Measurements from ENCODE around the gene CIAO2A. TPM values are rescaled to one million over a fixed set of nuclear protein-coding genes. Genes with fewer than 3 reads are reported as not detected.

CIAO2A gene
- total and polyA plus RNA-seq, 4 donors: 124 to 404 (median 159) TPM

DNA sequence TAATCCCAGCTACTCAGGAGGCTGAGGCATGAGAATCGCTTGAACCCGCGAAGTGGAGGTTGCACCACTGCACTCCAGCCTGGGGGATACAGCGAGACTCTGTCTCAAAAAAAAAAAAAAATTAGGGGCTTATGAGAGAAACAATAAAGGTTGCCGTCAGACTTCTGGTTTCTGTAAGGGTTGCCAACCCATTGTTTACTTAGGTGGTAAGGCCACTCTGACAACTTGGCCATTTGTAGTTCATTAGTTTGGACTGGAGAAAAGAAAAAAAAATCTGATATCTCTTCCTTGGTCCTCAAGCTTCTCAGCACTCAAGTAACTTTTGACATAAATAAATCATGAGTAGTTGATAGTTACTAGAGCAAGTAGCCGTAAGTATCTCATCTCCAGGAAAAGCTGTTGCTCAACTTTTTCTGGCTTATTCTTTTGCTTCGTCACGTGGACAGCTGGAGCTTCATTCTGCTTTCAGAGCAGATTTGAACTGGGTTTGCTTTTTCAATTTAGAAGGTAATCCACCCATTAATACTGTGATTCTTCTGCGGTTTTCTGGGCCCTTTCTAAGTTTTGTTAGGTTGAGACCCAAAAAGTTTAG, 11.6 kb upstream of the CIAO2A start:
- WGBS: 41% methylated on average over 9 of the region's 9 CpGs
- peak overlapping the region in 1 of 2 donors; percentile 58 for H3K9ac ChIP-seq (ENCODE audit: low read depth in 1 of 2, low read length in 2 of 2)
- no peaks in the 10 kb centered on the region for H3K9me3 ChIP-seq (ENCODE audit: control insufficient read depth in 4 of 4, low read length in 3 of 4)
- peaks cover 19 to 57% (median 52%) of the 10 kb centered on the region in 4 donors for H3K4me1 ChIP-seq (ENCODE audit: control insufficient read depth in 4 of 4, insufficient read depth in 4 of 4, low read length in 3 of 4)
- TF ChIP-seq MAX (IDR thresholded peaks at IDR 0.05) (peak; percentile 44), FOXA2 (IDR thresholded peaks at IDR 0.05) (peak; percentile 75), RAD21 (IDR thresholded peaks at IDR 0.05) (peak in 1 of 2 donors; percentile 4), JUND (IDR thresholded peaks at IDR 0.05) (no peak), HNF4A (conservative IDR thresholded peaks at IDR 0.05) (peak; percentile 22 to 35), YY1 (IDR thresholded peaks at IDR 0.05) (peak; percentile 41), FOXA1 (IDR thresholded peaks at IDR 0.05) (no peak), SP1 (IDR thresholded peaks at IDR 0.05) (peak; percentile 27), RXRA (IDR thresholded peaks at IDR 0.05) (peak in 1 of 2 donors; percentile 61)
- TF ChIP-seq, protein P1, sequence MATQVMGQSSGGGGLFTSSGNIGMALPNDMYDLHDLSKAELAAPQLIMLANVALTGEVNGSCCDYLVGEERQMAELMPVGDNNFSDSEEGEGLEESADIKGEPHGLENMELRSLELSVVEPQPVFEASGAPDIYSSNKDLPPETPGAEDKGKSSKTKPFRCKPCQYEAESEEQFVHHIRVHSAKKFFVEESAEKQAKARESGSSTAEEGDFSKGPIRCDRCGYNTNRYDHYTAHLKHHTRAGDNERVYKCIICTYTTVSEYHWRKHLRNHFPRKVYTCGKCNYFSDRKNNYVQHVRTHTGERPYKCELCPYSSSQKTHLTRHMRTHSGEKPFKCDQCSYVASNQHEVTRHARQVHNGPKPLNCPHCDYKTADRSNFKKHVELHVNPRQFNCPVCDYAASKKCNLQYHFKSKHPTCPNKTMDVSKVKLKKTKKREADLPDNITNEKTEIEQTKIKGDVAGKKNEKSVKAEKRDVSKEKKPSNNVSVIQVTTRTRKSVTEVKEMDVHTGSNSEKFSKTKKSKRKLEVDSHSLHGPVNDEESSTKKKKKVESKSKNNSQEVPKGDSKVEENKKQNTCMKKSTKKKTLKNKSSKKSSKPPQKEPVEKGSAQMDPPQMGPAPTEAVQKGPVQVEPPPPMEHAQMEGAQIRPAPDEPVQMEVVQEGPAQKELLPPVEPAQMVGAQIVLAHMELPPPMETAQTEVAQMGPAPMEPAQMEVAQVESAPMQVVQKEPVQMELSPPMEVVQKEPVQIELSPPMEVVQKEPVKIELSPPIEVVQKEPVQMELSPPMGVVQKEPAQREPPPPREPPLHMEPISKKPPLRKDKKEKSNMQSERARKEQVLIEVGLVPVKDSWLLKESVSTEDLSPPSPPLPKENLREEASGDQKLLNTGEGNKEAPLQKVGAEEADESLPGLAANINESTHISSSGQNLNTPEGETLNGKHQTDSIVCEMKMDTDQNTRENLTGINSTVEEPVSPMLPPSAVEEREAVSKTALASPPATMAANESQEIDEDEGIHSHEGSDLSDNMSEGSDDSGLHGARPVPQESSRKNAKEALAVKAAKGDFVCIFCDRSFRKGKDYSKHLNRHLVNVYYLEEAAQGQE (IDR thresholded peaks at IDR 0.05): peak; percentile 15
- H3K27ac ChIP-seq (ENCODE audit: low read depth in 1 of 2, low read length in 2 of 2): peak overlapping the region; percentile 72 to 89
- DNase-seq (ENCODE audit: low spot score): no peak
- H3K27me3 ChIP-seq (ENCODE audit: control insufficient read depth in 4 of 4, insufficient read depth in 4 of 4, low read length in 3 of 4): no peaks in the 10 kb centered on the region
- no peak overlapping the region for H3K4me3 ChIP-seq (ENCODE audit: low read depth in 1 of 3, low read length in 3 of 3)
- no peaks in the 10 kb centered on the region for H3K36me3 ChIP-seq (ENCODE audit: control insufficient read depth in 4 of 4, insufficient read depth in 3 of 4, low read depth in 1 of 4, low read length in 3 of 4)

- Histone ChIP-seq H3K27ac (ENCODE audit: low read depth in 1 of 2, low read length in 2 of 2) (no peak overlapping the region), H3K36me3 (ENCODE audit: control insufficient read depth in 4 of 4, insufficient read depth in 3 of 4, low read depth in 1 of 4, low read length in 3 of 4) (no peaks in the 10 kb centered on the region), H3K4me1 (ENCODE audit: control insufficient read depth in 4 of 4, insufficient read depth in 4 of 4, low read length in 3 of 4) (peaks cover 19 to 65% (median 63%) of the 10 kb centered on the region in 4 donors), H3K27me3 (ENCODE audit: control insufficient read depth in 4 of 4, insufficient read depth in 4 of 4, low read length in 3 of 4) (no peaks in the 10 kb centered on the region), H3K4me3 (ENCODE audit: low read depth in 1 of 3, low read length in 3 of 3) (no peak overlapping the region), H3K9ac (ENCODE audit: low read depth in 1 of 2, low read length in 2 of 2) (no peak overlapping the region), H3K9me3 (ENCODE audit: control insufficient read depth in 4 of 4, low read length in 3 of 4) (no peaks in the 10 kb centered on the region)
- TF ChIP-seq FOXA2 (IDR thresholded peaks at IDR 0.05) (no peak), ZBTB33 (IDR thresholded peaks at IDR 0.05) (no peak), YY1 (IDR thresholded peaks at IDR 0.05) (no peak), RXRA (IDR thresholded peaks at IDR 0.05) (no peak), ATF3 (IDR thresholded peaks at IDR 0.05) (no peak), SP1 (IDR thresholded peaks at IDR 0.05) (no peak), TAF1 (conservative IDR thresholded peaks at IDR 0.05) (no peak), NR2F2 (IDR thresholded peaks at IDR 0.05) (no peak), EGR1 (IDR thresholded peaks at IDR 0.05; ENCODE audit: low read depth in 2 of 2) (no peak), GABPA (IDR thresholded peaks at IDR 0.05 in 1 of 2, conservative IDR thresholded peaks at IDR 0.05 in 1 of 2) (no peak), HNF4A (conservative IDR thresholded peaks at IDR 0.05) (no peak), MAX (IDR thresholded peaks at IDR 0.05) (no peak), RAD21 (IDR thresholded peaks at IDR 0.05) (no peak), FOXA1 (IDR thresholded peaks at IDR 0.05) (no peak), JUND (IDR thresholded peaks at IDR 0.05) (no peak), HNF4G (IDR thresholded peaks at IDR 0.05) (no peak)
- TF ChIP-seq, protein P1 (IDR thresholded peaks at IDR 0.05): no peak
- TF ChIP-seq, protein P2, sequence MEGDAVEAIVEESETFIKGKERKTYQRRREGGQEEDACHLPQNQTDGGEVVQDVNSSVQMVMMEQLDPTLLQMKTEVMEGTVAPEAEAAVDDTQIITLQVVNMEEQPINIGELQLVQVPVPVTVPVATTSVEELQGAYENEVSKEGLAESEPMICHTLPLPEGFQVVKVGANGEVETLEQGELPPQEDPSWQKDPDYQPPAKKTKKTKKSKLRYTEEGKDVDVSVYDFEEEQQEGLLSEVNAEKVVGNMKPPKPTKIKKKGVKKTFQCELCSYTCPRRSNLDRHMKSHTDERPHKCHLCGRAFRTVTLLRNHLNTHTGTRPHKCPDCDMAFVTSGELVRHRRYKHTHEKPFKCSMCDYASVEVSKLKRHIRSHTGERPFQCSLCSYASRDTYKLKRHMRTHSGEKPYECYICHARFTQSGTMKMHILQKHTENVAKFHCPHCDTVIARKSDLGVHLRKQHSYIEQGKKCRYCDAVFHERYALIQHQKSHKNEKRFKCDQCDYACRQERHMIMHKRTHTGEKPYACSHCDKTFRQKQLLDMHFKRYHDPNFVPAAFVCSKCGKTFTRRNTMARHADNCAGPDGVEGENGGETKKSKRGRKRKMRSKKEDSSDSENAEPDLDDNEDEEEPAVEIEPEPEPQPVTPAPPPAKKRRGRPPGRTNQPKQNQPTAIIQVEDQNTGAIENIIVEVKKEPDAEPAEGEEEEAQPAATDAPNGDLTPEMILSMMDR (IDR thresholded peaks at IDR 0.05; ENCODE audit: low read depth, low read length, missing input control): no peak
- no peak for DNase-seq (ENCODE audit: low spot score)
- WGBS: 93% methylated on average over 2 of the region's 2 CpGs
These were observed 8.9 kb upstream of the CIAO2A start for GRCh38 chr15:64102497-64102896.

Measured in liver (tissue), 9 donors.